Ascending aorta (tissue), 2 donors: ENCODE results near the gene DKK3. TPM values are rescaled to one million over a fixed set of nuclear protein-coding genes. Genes with fewer than 3 reads are reported as not detected.

Experiments used
- DNase-seq, 2 donors: peaks; one replicate each; pipeline ENCODE4 v3.0.0-alpha.2; 2019; ENCODE audit warnings: low spot score in 2 of 2
- H3K27ac ChIP-seq, 2 donors: fragments of 200-600 bp; sonication (generic); one replicate each; pipeline ENCODE4 v1.5.1; 2016 to 2017; ENCODE audit warnings: mild to moderate bottlenecking in 1 of 2
- H3K27me3 ChIP-seq: fragments of 200-600 bp; sonication (generic); one replicate; pipeline ENCODE4 v1.5.1; 2017
- H3K36me3 ChIP-seq, 2 donors: fragments of 200-600 bp; sonication (generic); one replicate each; pipeline ENCODE4 v1.5.1; 2016
- H3K4me1 ChIP-seq, 2 donors: fragments of 200-600 bp; sonication (generic); one replicate each; pipeline ENCODE4 v1.5.1; 2016 to 2017; ENCODE audit warnings: mild to moderate bottlenecking in 1 of 2
- H3K4me3 ChIP-seq, 2 donors: fragments of 200-600 bp; sonication (generic); one replicate each; pipeline ENCODE4 v1.5.1; 2016 to 2017; ENCODE audit warnings: mild to moderate bottlenecking in 1 of 2
- H3K9me3 ChIP-seq, 2 donors: fragments of 200-600 bp; sonication (generic); one replicate each; pipeline ENCODE4 v1.5.1; 2016
- intact Hi-C: fragments of 100-400 bp; cut with DNase I; formaldehyde crosslinking; loops from one replicate; pipeline ENCODE4 v1.15.1; 2023
- total RNA-seq: library from RNA; depleted of rRNA; stranded (reverse); fragments of >200 nt; gene quantifications from one replicate; pipeline ENCODE4 v1.1.0, GENCODE V29; 2016
- TF ChIP-seq, protein P1 (sequence below), 3 experiments: fragments of 200-600 bp in 2 of 3; fragments of 450-650 bp in 1 of 3; sonication (generic) in 2 of 3; IDR thresholded peaks; one replicate each; pipeline ENCODE4 v1.5.1; 2016 to 2019; ENCODE audit warnings: antibody characterized with exemption in 3 of 3, mild to moderate bottlenecking in 1 of 3, moderate library complexity in 1 of 3

Gene DKK3
- total RNA-seq, 1 donor from 2014 or later = 433 TPM

DNA sequence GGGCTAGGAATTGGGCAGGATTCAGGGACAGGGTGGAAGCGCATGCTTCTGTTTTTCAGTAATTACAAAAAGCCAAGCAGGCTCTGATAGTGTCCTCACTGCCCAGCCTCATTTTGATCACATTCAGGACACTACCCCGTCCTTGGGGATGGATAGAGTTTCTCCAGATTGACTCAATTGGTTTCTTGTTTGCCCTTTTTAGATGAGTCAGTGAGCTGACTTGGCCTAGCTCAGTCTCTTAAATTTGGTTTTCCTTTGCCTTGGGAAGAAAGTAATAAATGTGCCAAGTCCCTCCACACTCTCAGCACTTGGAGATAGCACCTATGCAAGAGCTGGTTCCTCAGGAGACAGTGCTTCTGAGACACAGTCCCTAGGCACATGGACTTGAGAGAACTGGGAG, 25.5 kb downstream of the DKK3 start:
- H3K4me3 ChIP-seq = no peak overlapping the region
- peak overlapping the region; percentile 81 to 83 for H3K27ac ChIP-seq
- peaks cover 14 to 59% of the 10 kb centered on the region in 2 donors for H3K4me1 ChIP-seq
- no peaks in the 10 kb centered on the region for H3K9me3 ChIP-seq
- H3K36me3 ChIP-seq = no peaks in the 10 kb centered on the region
- H3K27me3 ChIP-seq = no peaks in the 10 kb centered on the region
- intact Hi-C loops = no loop called here
- TF ChIP-seq, protein P1, sequence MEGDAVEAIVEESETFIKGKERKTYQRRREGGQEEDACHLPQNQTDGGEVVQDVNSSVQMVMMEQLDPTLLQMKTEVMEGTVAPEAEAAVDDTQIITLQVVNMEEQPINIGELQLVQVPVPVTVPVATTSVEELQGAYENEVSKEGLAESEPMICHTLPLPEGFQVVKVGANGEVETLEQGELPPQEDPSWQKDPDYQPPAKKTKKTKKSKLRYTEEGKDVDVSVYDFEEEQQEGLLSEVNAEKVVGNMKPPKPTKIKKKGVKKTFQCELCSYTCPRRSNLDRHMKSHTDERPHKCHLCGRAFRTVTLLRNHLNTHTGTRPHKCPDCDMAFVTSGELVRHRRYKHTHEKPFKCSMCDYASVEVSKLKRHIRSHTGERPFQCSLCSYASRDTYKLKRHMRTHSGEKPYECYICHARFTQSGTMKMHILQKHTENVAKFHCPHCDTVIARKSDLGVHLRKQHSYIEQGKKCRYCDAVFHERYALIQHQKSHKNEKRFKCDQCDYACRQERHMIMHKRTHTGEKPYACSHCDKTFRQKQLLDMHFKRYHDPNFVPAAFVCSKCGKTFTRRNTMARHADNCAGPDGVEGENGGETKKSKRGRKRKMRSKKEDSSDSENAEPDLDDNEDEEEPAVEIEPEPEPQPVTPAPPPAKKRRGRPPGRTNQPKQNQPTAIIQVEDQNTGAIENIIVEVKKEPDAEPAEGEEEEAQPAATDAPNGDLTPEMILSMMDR (IDR thresholded peaks at IDR 0.05) = no peak
- DNase-seq = peak in 1 of 2 donors; percentile 61

DNA sequence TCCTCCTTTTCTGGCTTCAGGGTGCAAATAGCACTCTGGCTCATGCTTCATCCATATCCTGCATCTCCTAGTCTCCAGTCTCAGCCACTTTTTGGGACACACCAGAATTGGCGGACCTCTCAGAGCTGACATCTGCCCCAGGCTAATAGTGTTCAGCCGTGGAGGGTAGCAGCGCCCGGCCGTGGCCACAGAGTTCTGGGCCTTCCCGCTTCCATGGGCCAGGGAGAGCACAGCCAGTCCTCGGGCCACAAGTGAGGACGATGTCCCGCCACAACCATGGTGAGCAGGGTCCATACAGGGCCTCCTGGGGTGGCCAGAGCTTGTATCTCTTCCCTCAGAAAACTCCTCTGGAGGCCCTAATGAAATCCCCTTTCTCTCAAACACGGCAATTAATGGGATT, 26.0 kb downstream of the DKK3 start:
- H3K4me1 ChIP-seq = peaks cover 16 to 64% of the 10 kb centered on the region in 2 donors
- no peak overlapping the region for H3K4me3 ChIP-seq
- DNase-seq = peak in 1 of 2 donors; percentile 46
- H3K36me3 ChIP-seq = no peaks in the 10 kb centered on the region
- peak overlapping the region; percentile 81 to 83 for H3K27ac ChIP-seq
- intact Hi-C loops = no loop called here
- H3K27me3 ChIP-seq = no peaks in the 10 kb centered on the region
- no peaks in the 10 kb centered on the region for H3K9me3 ChIP-seq
- TF ChIP-seq, protein P1 (IDR thresholded peaks at IDR 0.05) = no peak

DNA sequence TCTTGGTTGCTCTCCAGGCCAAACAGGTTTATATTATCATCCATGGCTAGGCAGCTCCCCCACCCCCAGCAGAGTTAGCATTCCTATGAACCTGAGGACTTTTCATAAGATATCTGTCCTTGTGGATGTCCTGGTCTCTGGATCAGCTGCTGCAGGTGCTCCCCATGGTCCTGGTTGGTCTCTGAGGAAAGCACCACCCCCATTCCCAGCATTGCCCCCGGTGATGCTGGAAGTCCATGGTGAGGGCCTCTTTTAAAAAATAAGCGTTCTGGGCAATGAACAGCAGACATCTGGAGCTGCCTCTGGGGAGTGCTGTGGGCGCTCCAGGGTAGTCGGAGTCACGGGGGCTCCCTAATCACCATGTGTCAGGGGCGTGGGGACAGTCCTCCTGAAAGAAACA, 26.6 kb downstream of the DKK3 start:
- Histone ChIP-seq H3K4me1 (peaks cover 20 to 69% of the 10 kb centered on the region in 2 donors), H3K9me3 (no peaks in the 10 kb centered on the region), H3K27ac (peak overlapping the region; percentile 81 to 83), H3K36me3 (no peaks in the 10 kb centered on the region), H3K27me3 (no peaks in the 10 kb centered on the region), H3K4me3 (no peak overlapping the region)
- TF ChIP-seq, protein P1 (IDR thresholded peaks at IDR 0.05) = no peak
- intact Hi-C loops = no loop called here
- DNase-seq = peak in 1 of 2 donors; percentile 45

- DNase-seq = peak in 1 of 2 donors; percentile 65
- Histone ChIP-seq H3K27ac (peak overlapping the region; percentile 81 to 83), H3K4me3 (no peak overlapping the region), H3K4me1 (peaks cover 25 to 72% of the 10 kb centered on the region in 2 donors), H3K27me3 (no peaks in the 10 kb centered on the region), H3K9me3 (no peaks in the 10 kb centered on the region), H3K36me3 (no peaks in the 10 kb centered on the region)
- TF ChIP-seq, protein P1 (IDR thresholded peaks at IDR 0.05) = no peak
- intact Hi-C loops = no loop called here
These were observed 27.1 kb downstream of the DKK3 start for GRCh38 chr11:11981364-11981763.

DNA sequence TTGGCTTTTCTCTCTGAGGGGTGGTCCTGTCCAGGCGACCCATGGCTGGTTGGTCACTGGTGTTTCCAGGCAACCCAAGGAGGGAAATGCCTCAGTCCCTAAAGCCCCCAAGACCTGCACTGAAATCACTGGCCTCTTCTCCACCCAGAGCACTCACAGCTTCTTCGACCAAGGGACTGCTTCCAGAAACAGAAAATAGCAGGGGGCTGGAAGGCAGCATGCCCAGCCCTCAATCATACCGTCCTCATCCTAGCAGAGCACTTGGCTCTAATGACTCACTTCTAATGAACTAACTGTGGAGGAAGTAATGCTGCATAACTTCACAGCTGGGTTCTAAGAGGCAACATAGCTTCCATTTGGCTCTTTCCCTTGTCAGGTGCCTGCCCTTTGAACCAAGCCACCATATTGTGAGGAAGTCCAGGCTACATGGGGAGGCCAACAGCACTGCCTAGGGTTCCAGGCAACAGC, 27.6 kb downstream of the DKK3 start:
- no peak overlapping the region for H3K4me3 ChIP-seq
- H3K36me3 ChIP-seq = no peaks in the 10 kb centered on the region
- no peaks in the 10 kb centered on the region for H3K9me3 ChIP-seq
- intact Hi-C loops = no loop called here
- no peaks in the 10 kb centered on the region for H3K27me3 ChIP-seq
- DNase-seq = peak in 1 of 2 donors; percentile 60
- TF ChIP-seq, protein P1 (IDR thresholded peaks at IDR 0.05) = no peak
- peak overlapping the region; percentile 81 to 83 for H3K27ac ChIP-seq
- H3K4me1 ChIP-seq = peaks cover 25 to 72% of the 10 kb centered on the region in 2 donors

DNA sequence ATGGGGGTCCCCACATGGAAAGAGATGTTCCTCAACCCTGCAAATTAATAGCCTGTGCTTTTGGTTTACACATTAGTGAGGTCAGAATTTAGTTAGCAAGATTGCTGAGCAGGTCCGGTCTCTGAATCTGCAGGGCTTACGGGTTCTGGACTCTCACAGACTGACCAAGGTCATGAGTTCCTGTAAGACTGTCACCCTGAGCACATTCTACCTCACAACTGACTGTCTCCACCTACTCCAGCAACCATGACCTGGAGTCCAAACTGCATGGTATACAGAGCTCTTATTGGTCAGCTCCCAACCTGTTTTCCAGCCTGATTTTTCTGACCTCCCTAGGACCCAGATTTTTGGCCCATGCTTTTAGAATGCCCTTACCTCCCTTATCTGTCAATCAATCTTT, 28.2 kb downstream of the DKK3 start:
- Histone ChIP-seq H3K36me3 (no peaks in the 10 kb centered on the region), H3K4me1 (peaks cover 27 to 75% of the 10 kb centered on the region in 2 donors), H3K4me3 (no peak overlapping the region), H3K27ac (peak overlapping the region; percentile 81 to 83), H3K9me3 (no peaks in the 10 kb centered on the region), H3K27me3 (no peaks in the 10 kb centered on the region)
- TF ChIP-seq, protein P1 (IDR thresholded peaks at IDR 0.05) = no peak
- intact Hi-C loops = no loop called here
- DNase-seq = no peak
